ENCODE measurements around the gene EFCAB11. TPM values are rescaled to one million over a fixed set of nuclear protein-coding genes. Genes with fewer than 3 reads are reported as not detected.

The EFCAB11 gene
- total and polyA plus RNA-seq, 11 donors, result 0.79 to 4.6 (median 3.3) TPM

GRCh38 chr14:89957376-89957775 lies 2.8 kb upstream of the EFCAB11 start:
- 81 to 92% (median 91%) methylated on average over 1 of the region's 1 CpG for WGBS, 4 donors
- intact Hi-C loops (cut with DNase I), result no loop called here
- no peaks in the 10 kb centered on the region for H3K27me3 ChIP-seq
- H3K36me3 ChIP-seq, result peaks cover 0 to 2% (median 0%) of the 10 kb centered on the region in 9 donors
- no peak for DNase-seq
- H3K27ac ChIP-seq, result no peak overlapping the region
- TF ChIP-seq POLR2A (IDR thresholded peaks at IDR 0.05) (no peak), CTCF (IDR thresholded peaks at IDR 0.05) (no peak)
- H3K4me1 ChIP-seq, result peaks cover 4 to 27% (median 15%) of the 10 kb centered on the region in 12 donors
- no peak for ATAC-seq
- no peaks in the 10 kb centered on the region for H3K9me3 ChIP-seq
- peak overlapping the region in 1 of 12 donors; percentile 98 for H3K4me3 ChIP-seq

GRCh38 chr14:89956661-89957009 lies 2.1 kb upstream of the EFCAB11 start:
- peak overlapping the region in 9 of 12 donors; percentile 45 to 92 (median 84) for H3K27ac ChIP-seq
- ATAC-seq, result no peak
- no peak for DNase-seq
- peaks cover 4 to 27% (median 15%) of the 10 kb centered on the region in 12 donors for H3K4me1 ChIP-seq
- WGBS, 4 donors, result 35 to 42% (median 38%) methylated on average over 15 of the region's 15 CpGs
- H3K27me3 ChIP-seq, result no peaks in the 10 kb centered on the region
- TF ChIP-seq CTCF (IDR thresholded peaks at IDR 0.05), result no peak
- TF ChIP-seq POLR2A (IDR thresholded peaks at IDR 0.05), result no peak
- H3K4me3 ChIP-seq, result peak overlapping the region; percentile 63 to 98 (median 92)
- intact Hi-C loops (cut with DNase I), result no loop called here
- no peaks in the 10 kb centered on the region for H3K9me3 ChIP-seq
- peaks cover 0 to 9% (median 0%) of the 10 kb centered on the region in 9 donors for H3K36me3 ChIP-seq

- peak; percentile 95 to 98 (median 95) for DNase-seq
- peak; percentile 92 to 93 (median 93) for ATAC-seq
- Histone ChIP-seq H3K36me3 (peaks cover 0 to 13% (median 0%) of the 10 kb centered on the region in 9 donors), H3K4me3 (peak within 1 kb of the TSS; percentile 63 to 98 (median 92)), H3K27me3 (no peaks in the 10 kb centered on the region), H3K27ac (peak within 1 kb of the TSS; percentile 1 to 92 (median 80)), H3K4me1 (peaks cover 4 to 27% (median 15%) of the 10 kb centered on the region in 12 donors), H3K9me3 (no peaks in the 10 kb centered on the region)
- intact Hi-C loops (cut with DNase I), result no loop called here
- WGBS, 4 donors, result 0 to 3% (median 0%) methylated on average over 11 to 84 of the region's 84 CpGs
- no peak for TF ChIP-seq CTCF (IDR thresholded peaks at IDR 0.05)
- peak in 1 of 2 donors; percentile 73 for TF ChIP-seq POLR2A (IDR thresholded peaks at IDR 0.05)
These were observed 1.5 kb upstream of the EFCAB11 start, which contains the start of gene TDP1 for GRCh38 chr14:89955745-89956660. Gene TDP1 (plus strand): TSS chr14:89955927. CDS start chr14:89963115, 7,188 bp downstream.
